ENCODE measurements around the gene CPA4. TPM values are rescaled to one million over a fixed set of nuclear protein-coding genes. Genes with fewer than 3 reads are reported as not detected.

CPA4 gene
- total and polyA plus RNA-seq, 2 experiments from 2014 or later, result not detected

GRCh38 chr7:130345136-130345535 is 52.2 kb downstream of the CPA4 start:
- no peak for TF ChIP-seq POLR2AphosphoS5 (IDR thresholded peaks at IDR 0.05; ENCODE audit: low read depth)
- Histone ChIP-seq H3F3A (replicated peaks; ENCODE audit: low read depth) (no peaks in the 10 kb centered on the region), H3K27ac (ENCODE audit: low read depth) (no peak overlapping the region), H3K4me2 (peak overlapping the region; percentile 56), H3K27me3 (ENCODE audit: insufficient read depth) (no peaks in the 10 kb centered on the region), H3K9me2 (ENCODE audit: insufficient read depth) (peaks cover 10% of the 10 kb centered on the region; the same call in 1 of the 2 replicates), H2AFZ (peak overlapping the region; percentile 67; the same call in 1 of the 2 replicates), H3K79me2 (replicated peaks; ENCODE audit: insufficient read depth) (no peaks in the 10 kb centered on the region), H4K20me1 (replicated peaks; ENCODE audit: insufficient read depth) (no peaks in the 10 kb centered on the region), H3K36me3 (ENCODE audit: insufficient read depth) (no peaks in the 10 kb centered on the region), H3K4me3 (0 out of 2 replicates have a peak overlapping the region, but pooled peaks have one; percentile 17), H3K4me1 (ENCODE audit: insufficient read depth) (peaks cover 15% of the 10 kb centered on the region)
- Mint-ChIP-seq H3K4me3 (0 out of 3 replicates have a peak overlapping the region, but pooled peaks have one; percentile 14), H3K9me3 (0 out of 3 replicates have a peak, but pooled peaks cover 3% of the 10 kb centered on the region), H3K36me3 (ENCODE audit: low read depth) (no peaks in the 10 kb centered on the region; the same call in 2 of the 3 replicates), H3K27ac (no peak overlapping the region), H3K4me1 (peaks cover 16% of the 10 kb centered on the region), H3K27me3 (ENCODE audit: insufficient read depth, low read depth, poor library complexity) (peaks cover 13% of the 10 kb centered on the region)
- ATAC-seq (peak; percentile 51), DNase-seq (ENCODE audit: low spot score) (peak; percentile 34)

- Histone ChIP-seq H3K27ac (ENCODE audit: low read depth) (no peak overlapping the region), H3K79me2 (replicated peaks; ENCODE audit: insufficient read depth) (no peaks in the 10 kb centered on the region), H3F3A (replicated peaks; ENCODE audit: low read depth) (no peaks in the 10 kb centered on the region), H3K4me2 (peak overlapping the region; percentile 56), H2AFZ (no peak overlapping the region; the same call in 1 of the 2 replicates), H3K36me3 (ENCODE audit: insufficient read depth) (no peaks in the 10 kb centered on the region), H3K9me2 (ENCODE audit: insufficient read depth) (peaks cover 6% of the 10 kb centered on the region; the same call in 1 of the 2 replicates), H4K20me1 (replicated peaks; ENCODE audit: insufficient read depth) (no peaks in the 10 kb centered on the region), H3K27me3 (ENCODE audit: insufficient read depth) (no peaks in the 10 kb centered on the region), H3K4me3 (0 out of 2 replicates have a peak overlapping the region, but pooled peaks have one; percentile 17), H3K4me1 (ENCODE audit: insufficient read depth) (peaks cover 15% of the 10 kb centered on the region)
- Mint-ChIP-seq H3K9me3 (0 out of 3 replicates have a peak, but pooled peaks cover 3% of the 10 kb centered on the region), H3K4me3 (no peak overlapping the region; the same call in 2 of the 3 replicates), H3K4me1 (peaks cover 20% of the 10 kb centered on the region), H3K36me3 (ENCODE audit: low read depth) (no peaks in the 10 kb centered on the region; the same call in 2 of the 3 replicates), H3K27me3 (ENCODE audit: insufficient read depth, low read depth, poor library complexity) (peaks cover 14% of the 10 kb centered on the region), H3K27ac (no peak overlapping the region)
- no peak for ATAC-seq
- DNase-seq (ENCODE audit: low spot score), result no peak
- TF ChIP-seq REST (IDR thresholded peaks at IDR 0.05; ENCODE audit: unreplicated experiment), result no peak
- TF ChIP-seq NANOG (IDR thresholded peaks at IDR 0.05; ENCODE audit: borderline replicate concordance), result no peak
- TF ChIP-seq CREB1 (CRISPR knock-in tag; IDR thresholded peaks at IDR 0.05; ENCODE audit: low read depth), result no peak
- TF ChIP-seq ETS1 (IDR thresholded peaks at IDR 0.05), result no peak
- TF ChIP-seq CTCF (conservative IDR thresholded peaks at IDR 0.05; ENCODE audit: low read depth in 2 of 2), result no peak
- no peak for TF ChIP-seq EZH2 (IDR thresholded peaks at IDR 0.05; ENCODE audit: low read depth, unreplicated experiment)
- no peak for TF ChIP-seq ZNF462 (CRISPR knock-in tag; IDR thresholded peaks at IDR 0.05)
Measured at GRCh38 chr7:130345725-130346124, 52.8 kb downstream of the CPA4 start.

All from GM23338 (cell line).